SIG-M5 treated with dmso at 0.1 percent for 504 hours (cell line): ENCODE measurements around the gene GSTT2.

Experiments used
- DNase-seq: peaks from one replicate; lab custom pipeline; 2025; ENCODE audit not compliant: unreplicated experiment; lab: John Stamatoyannopoulos, UW

GSTT2 gene

DNA sequence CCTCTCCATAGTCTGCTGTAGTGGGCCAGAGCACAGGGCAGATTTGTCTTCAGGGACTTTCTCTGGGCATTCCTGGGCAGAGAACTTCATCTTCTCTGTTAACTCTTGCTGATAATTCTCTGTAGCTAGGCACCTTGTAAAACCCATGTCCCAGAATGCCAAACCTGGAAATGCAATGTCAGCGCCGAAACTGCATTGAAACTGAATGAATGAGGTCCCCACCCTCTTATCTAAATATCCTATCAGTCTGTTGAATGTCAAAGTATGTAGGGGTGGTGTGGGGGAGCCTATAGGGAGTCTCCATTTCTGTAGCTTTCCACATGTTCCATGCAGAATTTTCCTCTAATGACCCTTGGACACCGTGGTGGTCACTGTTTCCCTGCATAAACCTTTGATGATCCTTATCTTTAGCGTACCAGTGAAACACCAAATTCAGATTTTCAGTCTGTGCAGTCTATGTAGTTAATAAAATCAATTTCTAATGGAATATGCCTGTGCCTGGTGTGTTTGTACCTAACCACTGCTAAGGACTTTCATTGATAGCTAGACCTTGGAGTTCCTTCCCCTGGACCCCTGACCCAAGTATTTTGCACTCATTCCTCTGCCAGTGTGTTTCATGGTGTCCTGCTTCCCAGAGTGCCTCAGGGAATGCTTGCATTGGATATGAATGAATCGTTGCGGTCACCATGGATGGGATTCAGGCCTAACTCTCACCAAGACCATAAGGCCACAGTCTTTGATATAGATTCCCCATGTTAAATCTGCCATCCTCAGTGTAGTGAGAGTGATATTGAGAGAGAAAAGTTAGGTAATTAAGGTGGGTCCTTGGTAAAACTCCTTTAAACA, 28.7 kb downstream of the GSTT2 start:
- DNase-seq = no peak

DNA sequence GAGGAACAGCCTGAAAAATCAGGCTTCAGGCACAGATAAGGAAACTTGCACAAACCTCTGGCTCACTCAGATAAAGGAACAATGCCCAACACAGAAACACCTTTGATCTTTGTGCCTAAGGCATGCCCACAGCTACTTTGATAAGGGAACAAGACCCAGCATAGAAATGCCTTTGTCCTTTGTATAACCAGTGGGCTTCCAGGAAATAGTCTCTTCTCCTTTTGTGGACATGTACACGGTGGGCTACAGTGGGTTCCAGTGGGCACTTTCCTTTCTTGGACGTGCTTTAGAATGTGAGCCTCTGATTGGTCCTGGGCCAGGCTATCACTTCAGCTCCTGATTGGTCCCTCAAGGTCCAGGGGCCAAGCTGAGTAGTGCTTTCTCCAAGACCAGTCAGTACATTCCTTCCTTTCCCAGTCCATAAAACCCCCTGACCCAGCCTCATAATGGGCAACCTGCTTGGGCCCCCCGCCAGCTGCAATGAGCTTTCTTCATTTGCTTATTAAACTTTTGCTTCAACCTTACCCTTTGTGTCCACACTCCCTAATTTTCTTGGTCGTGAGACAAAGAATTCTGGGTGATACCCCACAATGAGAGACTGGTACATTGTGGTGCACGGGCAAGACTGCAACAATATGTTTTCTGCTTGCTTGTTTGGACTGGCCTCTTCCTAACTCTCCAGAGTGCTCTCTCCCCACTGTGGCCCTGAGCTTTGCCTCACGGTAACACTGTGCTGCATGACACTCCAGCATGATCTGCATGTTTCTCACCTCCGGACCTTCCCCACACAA, 29.5 kb downstream of the GSTT2 start:
- no peak for DNase-seq

DNA sequence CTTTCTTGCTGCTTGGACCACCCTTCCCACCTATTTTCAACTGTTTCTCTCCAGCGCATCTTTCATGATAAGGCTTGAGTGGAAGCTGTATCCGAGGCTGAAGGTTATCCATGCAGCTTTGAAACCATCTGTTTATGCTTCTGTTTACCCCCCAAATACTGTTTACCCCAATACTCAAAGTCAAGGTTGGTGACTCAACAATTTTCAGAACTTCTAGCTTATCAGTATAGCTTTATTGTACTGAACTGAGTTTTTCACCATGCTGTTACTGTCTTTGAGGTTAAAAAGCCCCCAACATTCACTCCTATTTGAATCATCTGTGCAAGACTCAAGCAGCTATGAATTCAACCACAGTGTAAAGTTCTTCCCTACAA, 30.1 kb downstream of the GSTT2 start:
- no peak for DNase-seq

DNA sequence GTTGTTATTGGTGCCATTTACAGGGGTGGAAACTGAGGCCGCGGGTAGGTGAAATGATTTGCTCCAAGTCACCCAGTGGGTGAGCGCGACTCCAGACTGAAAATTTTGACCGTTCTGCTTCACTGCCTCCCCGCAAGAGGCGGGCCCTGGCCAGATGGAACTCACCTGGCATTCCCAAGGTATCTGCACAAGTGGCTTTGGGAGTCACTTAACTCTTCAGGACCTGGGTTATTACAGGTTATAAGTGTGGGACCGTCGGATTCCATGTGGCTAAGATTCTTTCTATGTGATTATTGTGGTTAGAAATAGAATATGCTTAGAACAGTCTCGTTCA, 31.8 kb downstream of the GSTT2 start:
- DNase-seq = no peak

DNA sequence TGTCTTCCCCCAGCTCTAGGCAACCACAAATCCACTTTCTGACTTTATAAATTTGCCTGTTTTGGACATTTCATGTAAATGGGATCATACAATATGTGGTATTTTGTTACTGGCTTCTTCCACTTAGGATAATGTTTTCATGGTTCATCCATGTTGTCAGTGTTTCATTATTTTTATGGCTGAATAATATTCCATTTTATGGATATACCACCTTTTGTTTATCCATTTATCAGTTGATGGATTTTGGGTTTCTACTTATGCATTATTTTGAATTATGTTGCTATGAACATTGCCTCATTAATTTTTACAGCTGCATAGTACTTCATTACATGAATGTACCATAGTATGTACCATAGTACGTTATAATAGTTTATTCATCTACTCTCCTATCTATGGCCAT, 36.2 kb downstream of the GSTT2 start:
- DNase-seq = no peak

DNA sequence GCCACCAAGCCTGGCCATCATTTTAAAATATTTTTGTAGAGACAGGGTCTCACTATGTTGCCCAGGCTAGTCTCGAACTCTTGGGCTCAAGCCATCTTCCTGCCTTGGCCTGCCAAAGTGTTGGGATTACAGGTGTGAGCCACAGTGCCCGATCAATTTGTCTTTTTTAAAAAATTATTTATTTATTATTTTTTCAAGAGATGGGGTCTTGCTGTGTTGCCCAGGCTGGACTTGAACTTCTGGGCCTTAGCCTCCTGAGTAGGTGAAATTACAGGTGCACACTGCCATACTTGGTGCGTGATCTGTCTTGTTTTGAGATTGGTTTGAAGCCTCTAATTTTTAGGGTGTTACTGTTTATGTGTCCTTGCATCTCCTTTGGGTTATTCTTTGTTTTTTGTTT, 41.4 kb downstream of the GSTT2 start:
- DNase-seq = no peak

DNA sequence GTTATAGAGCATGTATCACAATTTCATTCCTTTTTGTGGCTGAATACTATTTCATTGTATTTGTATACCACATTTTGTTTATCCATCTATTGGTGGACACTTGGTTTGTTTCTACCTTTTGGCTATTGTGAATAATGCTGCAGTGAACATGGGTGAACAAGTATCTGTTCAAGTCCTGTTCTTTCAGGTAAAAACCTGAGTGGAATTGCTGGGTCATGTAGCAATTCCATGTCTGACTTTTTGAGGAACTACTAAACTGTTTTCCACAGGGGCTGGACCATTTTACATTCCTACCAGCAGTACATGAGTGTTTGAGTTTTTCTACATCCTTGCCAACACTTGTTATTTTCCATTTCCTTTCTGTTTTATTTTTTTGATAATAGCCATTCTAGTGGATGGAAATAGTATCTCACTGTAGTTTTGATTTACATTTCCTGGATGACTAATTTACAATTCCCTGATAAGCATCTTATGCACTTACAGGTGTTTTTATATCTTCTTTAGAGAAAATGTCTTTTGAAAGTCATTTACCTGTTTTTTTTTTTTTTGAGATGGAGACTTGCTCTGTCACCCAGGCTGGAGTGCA, 43.4 kb downstream of the GSTT2 start:
- DNase-seq = no peak

DNA sequence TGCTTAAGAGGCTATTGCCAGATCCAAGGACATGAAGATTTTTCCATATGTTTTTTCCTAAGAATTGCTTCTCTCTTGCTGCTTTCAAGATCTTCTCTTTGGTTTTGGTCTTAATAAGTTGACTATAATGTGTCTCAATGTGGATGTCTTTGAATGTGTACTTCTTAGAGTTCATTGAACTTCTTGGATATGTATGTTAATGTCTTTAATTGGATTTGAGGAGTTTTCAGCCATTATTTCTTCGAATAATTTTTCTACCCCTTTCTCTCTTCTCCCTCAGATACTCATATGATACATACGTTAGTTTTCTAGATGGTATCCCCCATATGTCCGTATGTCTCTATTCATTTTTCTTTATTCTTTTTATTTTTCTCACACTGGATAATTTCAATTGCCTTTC, 44.4 kb downstream of the GSTT2 start:
- no peak for DNase-seq

DNA sequence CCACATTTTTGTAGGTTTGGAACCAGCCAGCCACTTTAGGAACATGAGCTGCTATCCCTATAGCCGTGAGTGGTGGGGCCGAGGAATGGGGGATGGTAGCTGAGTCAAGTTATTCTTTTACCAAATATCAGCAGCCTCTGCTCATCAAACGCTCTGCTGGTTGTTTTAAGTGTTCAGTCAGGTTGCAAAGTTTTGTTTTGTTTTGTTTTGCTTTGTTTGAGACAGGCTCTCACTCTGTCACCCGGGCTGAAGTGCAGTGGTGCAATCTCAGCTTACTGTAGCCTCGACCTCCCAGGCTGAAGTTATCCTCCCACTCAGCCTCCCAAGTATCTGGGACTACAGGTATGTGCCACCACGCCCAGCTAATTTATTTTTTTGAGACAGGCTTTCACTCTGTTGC, 45.5 kb downstream of the GSTT2 start:
- DNase-seq = no peak

DNA sequence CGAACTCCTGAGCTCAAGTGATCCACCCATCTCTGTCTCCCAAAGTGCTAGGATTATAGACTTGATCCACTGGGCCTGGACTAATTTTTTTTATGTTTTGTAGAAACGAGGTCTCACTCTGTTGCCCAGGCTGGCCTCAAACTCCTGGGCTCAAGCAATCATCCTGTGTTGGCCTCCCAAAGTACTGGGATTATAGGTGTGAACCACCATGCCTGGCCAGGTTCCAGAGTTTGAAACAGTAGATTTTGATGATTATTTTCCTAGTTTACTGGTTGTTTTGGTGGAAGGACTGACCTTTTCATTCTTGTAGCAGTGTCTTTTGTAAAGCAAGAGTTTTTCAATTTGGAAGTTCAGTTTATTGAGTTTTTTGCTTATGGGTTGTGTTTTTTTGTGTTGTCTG, 46.1 kb downstream of the GSTT2 start:
- DNase-seq = no peak

DNA sequence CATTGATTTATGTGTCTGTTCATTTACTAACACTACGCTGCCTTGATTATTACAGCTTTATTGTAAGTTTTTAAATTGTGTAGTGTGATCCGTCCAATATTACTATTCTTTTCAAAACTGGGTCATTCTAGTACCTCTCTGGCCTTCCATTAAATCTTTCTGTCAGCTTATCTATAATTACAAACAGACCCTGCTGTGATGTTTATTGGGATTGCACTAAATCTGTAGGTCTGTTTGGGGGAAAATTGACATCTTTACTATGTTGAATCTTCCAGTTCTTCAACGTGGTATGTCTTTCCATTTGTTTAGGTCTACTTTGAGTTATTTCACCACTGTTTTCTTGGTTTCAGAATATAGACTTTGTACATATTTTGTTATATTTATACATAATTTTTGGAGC, 46.8 kb downstream of the GSTT2 start:
- DNase-seq = no peak

DNA sequence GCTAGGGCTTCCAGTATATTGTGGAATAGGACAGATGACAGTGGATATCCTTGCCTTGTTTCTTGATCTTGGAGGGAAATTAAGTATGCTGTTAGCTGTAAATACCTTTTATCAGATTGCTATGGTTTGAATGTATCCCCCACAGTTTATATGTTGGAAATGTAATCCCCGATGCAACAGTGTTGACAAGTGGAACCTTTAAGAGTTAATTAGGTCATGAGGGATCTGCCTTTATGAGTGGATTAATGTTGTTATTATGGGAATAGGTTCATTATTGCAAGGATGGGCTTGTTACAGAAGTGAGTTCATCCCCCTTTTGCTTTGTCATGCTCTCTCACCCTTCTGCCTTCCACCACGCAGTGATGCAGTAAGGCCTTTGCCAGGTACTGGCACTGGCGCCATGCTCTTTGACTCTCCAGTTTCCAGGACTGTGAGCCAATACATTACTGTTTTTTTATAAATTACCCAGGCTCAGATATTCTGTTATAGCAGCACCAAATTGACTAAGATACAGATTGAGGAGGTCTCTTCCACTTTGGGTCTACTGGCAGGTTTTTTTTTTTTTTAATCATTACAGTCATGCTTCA, 47.5 kb downstream of the GSTT2 start:
- DNase-seq = no peak

DNA sequence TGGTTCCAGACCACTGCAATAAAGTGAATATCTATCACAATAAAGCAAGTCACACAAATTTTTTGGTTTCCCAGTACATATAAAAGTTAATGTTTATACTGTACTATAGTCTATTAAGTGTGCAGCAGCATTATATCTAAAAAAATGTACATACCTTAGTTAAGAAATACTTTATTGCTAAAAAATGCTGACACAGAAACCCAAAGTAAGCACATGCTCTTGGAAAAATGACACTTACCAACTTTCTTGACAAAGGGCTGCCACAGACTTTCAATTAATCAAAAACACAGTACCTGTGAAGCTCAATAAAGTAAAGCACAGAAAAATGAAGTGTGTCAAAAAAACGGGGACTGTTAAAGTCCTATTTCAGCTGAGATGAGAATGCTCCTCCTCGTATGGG, 48.1 kb downstream of the GSTT2 start:
- DNase-seq = no peak

DNA sequence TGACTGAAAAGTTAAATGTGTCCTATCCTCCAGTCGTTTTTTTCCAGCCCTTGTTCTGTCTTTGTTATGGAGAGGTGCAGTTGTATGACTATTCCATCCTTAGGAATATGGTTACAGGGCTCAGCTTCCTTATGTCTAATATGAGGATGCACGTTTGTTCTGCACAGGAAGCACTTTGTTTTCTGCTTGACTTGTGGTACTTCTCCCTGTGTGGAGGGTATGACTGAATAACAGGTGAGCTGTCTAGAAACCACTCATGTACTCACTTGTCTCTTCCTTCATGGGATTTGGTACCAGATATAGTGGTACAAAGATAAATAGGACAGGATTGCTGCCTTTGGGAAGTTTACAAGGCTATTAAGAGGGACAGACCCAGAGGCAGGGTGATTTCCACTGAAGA, 48.6 kb downstream of the GSTT2 start:
- no peak for DNase-seq

DNA sequence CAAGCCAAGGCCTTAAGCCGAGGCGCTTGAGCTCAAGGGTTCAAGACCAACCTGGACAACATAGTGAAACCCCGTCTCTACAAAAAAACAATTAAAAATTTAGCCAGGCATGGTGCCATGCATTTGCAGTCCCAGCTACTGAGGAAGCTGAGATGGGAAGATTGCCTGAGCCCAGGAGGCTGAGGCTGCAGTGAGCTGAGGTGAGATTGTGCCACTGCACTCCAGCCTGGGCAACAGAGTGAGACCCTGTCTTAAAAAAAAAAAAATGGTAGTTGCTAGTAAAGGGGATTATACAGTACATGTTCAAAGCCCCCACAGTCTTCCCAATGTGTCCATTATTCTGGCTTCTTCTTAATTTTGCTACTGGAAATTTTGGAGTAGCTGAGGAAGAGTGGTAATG, 49.4 kb downstream of the GSTT2 start:
- DNase-seq = no peak

DNA sequence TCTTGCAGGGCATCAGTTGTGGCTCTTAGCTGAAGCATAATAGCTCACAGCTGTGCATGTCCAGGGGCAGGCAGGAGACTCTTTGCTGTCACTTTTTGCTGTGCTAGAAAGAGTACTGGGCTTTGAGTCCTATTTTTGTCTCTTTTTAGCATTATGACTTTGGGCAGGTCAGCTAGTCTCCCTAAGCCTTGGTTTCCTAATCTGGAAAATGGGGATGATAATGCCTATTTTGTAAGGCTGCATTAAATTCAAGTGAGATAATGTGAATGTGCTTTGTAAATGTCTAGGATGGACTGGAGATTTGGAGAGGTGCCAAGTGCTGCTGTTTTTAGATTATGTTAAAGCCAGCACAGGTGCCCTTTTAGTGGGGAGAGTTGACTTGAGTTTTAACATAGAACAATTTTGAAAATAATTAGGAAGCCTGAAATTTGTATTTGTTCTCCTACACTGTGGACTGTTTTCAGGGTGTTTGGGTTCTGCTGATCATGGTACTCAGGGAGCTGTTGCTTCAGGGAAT, 50.3 kb downstream of the GSTT2 start:
- no peak for DNase-seq
